Measurements from ENCODE around the gene XYLB. TPM values are rescaled to one million over a fixed set of nuclear protein-coding genes. Genes with fewer than 3 reads are reported as not detected.

XYLB gene
- total and polyA plus RNA-seq, 2 experiments from 2014 or later: 0.36 to 0.97 TPM

- TF ChIP-seq CTCF (IDR thresholded peaks at IDR 0.05; ENCODE audit: low read depth, low read length): no peak
- no peaks in the 10 kb centered on the region for H3K4me1 ChIP-seq (ENCODE audit: low read depth)
- no peak overlapping the region for H3K27ac ChIP-seq
- H3K27me3 ChIP-seq: no peaks in the 10 kb centered on the region
- DNase-seq (ENCODE audit: low read depth in 1 of 2, low spot score in 1 of 2): no peak
- no peak overlapping the region for H3K4me3 ChIP-seq
- H3K9me3 ChIP-seq (ENCODE audit: low read depth): no peaks in the 10 kb centered on the region
- no peaks in the 10 kb centered on the region for H3K36me3 ChIP-seq
Measured at GRCh38 chr3:38379201-38379770, 32.7 kb downstream of the XYLB start.

GRCh38 chr3:38382506-38383080 is 36.0 kb downstream of the XYLB start:
- H3K27ac ChIP-seq: no peak overlapping the region
- no peaks in the 10 kb centered on the region for H3K36me3 ChIP-seq
- no peaks in the 10 kb centered on the region for H3K27me3 ChIP-seq
- no peak overlapping the region for H3K4me3 ChIP-seq
- no peak for TF ChIP-seq CTCF (IDR thresholded peaks at IDR 0.05; ENCODE audit: low read depth, low read length)
- H3K4me1 ChIP-seq (ENCODE audit: low read depth): no peaks in the 10 kb centered on the region
- no peaks in the 10 kb centered on the region for H3K9me3 ChIP-seq (ENCODE audit: low read depth)
- no peak for DNase-seq (ENCODE audit: low read depth in 1 of 2, low spot score in 1 of 2)

GRCh38 chr3:38383156-38383875 is 36.7 kb downstream of the XYLB start:
- no peak for TF ChIP-seq CTCF (IDR thresholded peaks at IDR 0.05; ENCODE audit: low read depth, low read length)

GRCh38 chr3:38386992-38387750 is 40.6 kb downstream of the XYLB start:
- DNase-seq (ENCODE audit: low read depth in 1 of 2, low spot score in 1 of 2): no peak
- Histone ChIP-seq H3K27me3 (no peaks in the 10 kb centered on the region), H3K27ac (no peak overlapping the region), H3K4me1 (ENCODE audit: low read depth) (no peaks in the 10 kb centered on the region), H3K9me3 (ENCODE audit: low read depth) (no peaks in the 10 kb centered on the region), H3K4me3 (no peak overlapping the region), H3K36me3 (no peaks in the 10 kb centered on the region)
- TF ChIP-seq CTCF (IDR thresholded peaks at IDR 0.05; ENCODE audit: low read depth, low read length): no peak

More at GRCh38 chr3:38383156-38383875, 36.7 kb downstream of the XYLB start:
- Histone ChIP-seq H3K27ac (no peak overlapping the region), H3K9me3 (ENCODE audit: low read depth) (no peaks in the 10 kb centered on the region), H3K27me3 (no peaks in the 10 kb centered on the region), H3K36me3 (no peaks in the 10 kb centered on the region), H3K4me1 (ENCODE audit: low read depth) (no peaks in the 10 kb centered on the region), H3K4me3 (no peak overlapping the region)
- DNase-seq (ENCODE audit: low read depth in 1 of 2, low spot score in 1 of 2): no peak

GRCh38 chr3:38387862-38388261 is 41.3 kb downstream of the XYLB start:
- Histone ChIP-seq H3K4me1 (ENCODE audit: low read depth) (no peaks in the 10 kb centered on the region), H3K9me3 (ENCODE audit: low read depth) (no peaks in the 10 kb centered on the region), H3K27ac (no peak overlapping the region), H3K4me3 (no peak overlapping the region), H3K36me3 (no peaks in the 10 kb centered on the region), H3K27me3 (no peaks in the 10 kb centered on the region)
- DNase-seq (ENCODE audit: low read depth in 1 of 2, low spot score in 1 of 2): no peak
- no peak for TF ChIP-seq CTCF (IDR thresholded peaks at IDR 0.05; ENCODE audit: low read depth, low read length)
